ENCODE results near the gene STPG4.
A peak's percentile ranks its signal among the peaks of the same experiment; 100 is the strongest.

STPG4 gene

GRCh38 chr2:47069628-47070154 is 85.4 kb downstream of the STPG4 start:
- DNase-seq = peak; percentile 93

GRCh38 chr2:47068981-47069627 is 86.0 kb downstream of the STPG4 start:
- no peak for DNase-seq

GRCh38 chr2:47067788-47068407 is 87.2 kb downstream of the STPG4 start:
- no peak for DNase-seq

GRCh38 chr2:47065771-47066380 is 89.2 kb downstream of the STPG4 start:
- DNase-seq = peak; percentile 82

GRCh38 chr2:47065343-47065742 is 89.8 kb downstream of the STPG4 start:
- no peak for DNase-seq

- DNase-seq = no peak
These were observed 91.0 kb downstream of the STPG4 start for GRCh38 chr2:47064106-47064505.

GRCh38 chr2:47063538-47063930 is 91.6 kb downstream of the STPG4 start:
- no peak for DNase-seq

- no peak for DNase-seq
These were observed 92.2 kb downstream of the STPG4 start for GRCh38 chr2:47062681-47063537.

- no peak for DNase-seq
These were observed 93.0 kb downstream of the STPG4 start for GRCh38 chr2:47061944-47062678.

GRCh38 chr2:47060652-47061170 is 94.4 kb downstream of the STPG4 start:
- no peak for DNase-seq

GRCh38 chr2:47058003-47058931 is 96.8 kb downstream of the STPG4 start:
- DNase-seq = no peak

- no peak for DNase-seq
These were observed 97.5 kb downstream of the STPG4 start for GRCh38 chr2:47057687-47058002.

- no peak for DNase-seq
These were observed 98.0 kb downstream of the STPG4 start for GRCh38 chr2:47056868-47057686.

- no peak for DNase-seq
These were observed 98.7 kb downstream of the STPG4 start for GRCh38 chr2:47056374-47056773.

GRCh38 chr2:47054868-47055267 is 100.2 kb downstream of the STPG4 start:
- no peak for DNase-seq

GRCh38 chr2:47054036-47054555 is 101.0 kb downstream of the STPG4 start:
- DNase-seq = no peak

- DNase-seq = no peak
These were observed 102.3 kb downstream of the STPG4 start for GRCh38 chr2:47052847-47053246.

- no peak for DNase-seq
These were observed 103.5 kb downstream of the STPG4 start for GRCh38 chr2:47051562-47051961.

- DNase-seq = no peak
These were observed 104.3 kb downstream of the STPG4 start for GRCh38 chr2:47050762-47051161.
